ENCODE data around the gene OMA1.

OMA1 gene

GRCh38 chr1:58442114-58442513, 104.4 kb downstream of the OMA1 start:
- no peak overlapping the region for H3K4me3 ChIP-seq (ENCODE audit: low read depth in 1 of 2, low read length in 1 of 2)
- no peak for TF ChIP-seq CTCF (IDR thresholded peaks at IDR 0.05)

GRCh38 chr1:58441699-58442098, 104.8 kb downstream of the OMA1 start:
- no peak for TF ChIP-seq CTCF (IDR thresholded peaks at IDR 0.05)
- Histone ChIP-seq H3K27ac (no peak overlapping the region), H3K4me3 (ENCODE audit: low read depth in 1 of 2, low read length in 1 of 2) (no peak overlapping the region), H3K9me3 (no peaks in the 10 kb centered on the region), H3K36me3 (no peaks in the 10 kb centered on the region), H3K27me3 (no peaks in the 10 kb centered on the region), H3K4me1 (ENCODE audit: control insufficient read depth in 1 of 2, insufficient read depth in 1 of 2, low read depth in 1 of 2, low read length in 1 of 2) (no peaks in the 10 kb centered on the region)

More at GRCh38 chr1:58442114-58442513, 104.4 kb downstream of the OMA1 start:
- H3K27ac ChIP-seq, result no peak overlapping the region
- no peaks in the 10 kb centered on the region for H3K4me1 ChIP-seq (ENCODE audit: control insufficient read depth in 1 of 2, insufficient read depth in 1 of 2, low read depth in 1 of 2, low read length in 1 of 2)
- H3K9me3 ChIP-seq, result no peaks in the 10 kb centered on the region
- H3K27me3 ChIP-seq, result no peaks in the 10 kb centered on the region
- H3K36me3 ChIP-seq, result no peaks in the 10 kb centered on the region

GRCh38 chr1:58440696-58441095, 105.8 kb downstream of the OMA1 start:
- H3K4me1 ChIP-seq (ENCODE audit: control insufficient read depth in 1 of 2, insufficient read depth in 1 of 2, low read depth in 1 of 2, low read length in 1 of 2), result no peaks in the 10 kb centered on the region
- no peak overlapping the region for H3K4me3 ChIP-seq (ENCODE audit: low read depth in 1 of 2, low read length in 1 of 2)
- no peaks in the 10 kb centered on the region for H3K36me3 ChIP-seq
- H3K27ac ChIP-seq, result no peak overlapping the region
- H3K9me3 ChIP-seq, result no peaks in the 10 kb centered on the region
- no peak for TF ChIP-seq CTCF (IDR thresholded peaks at IDR 0.05)
- H3K27me3 ChIP-seq, result no peaks in the 10 kb centered on the region

GRCh38 chr1:58439946-58440345, 106.6 kb downstream of the OMA1 start:
- H3K27me3 ChIP-seq, result no peaks in the 10 kb centered on the region
- H3K27ac ChIP-seq, result no peak overlapping the region
- no peaks in the 10 kb centered on the region for H3K36me3 ChIP-seq
- no peak overlapping the region for H3K4me3 ChIP-seq (ENCODE audit: low read depth in 1 of 2, low read length in 1 of 2)
- no peak for TF ChIP-seq CTCF (IDR thresholded peaks at IDR 0.05)
- no peaks in the 10 kb centered on the region for H3K9me3 ChIP-seq
- no peaks in the 10 kb centered on the region for H3K4me1 ChIP-seq (ENCODE audit: control insufficient read depth in 1 of 2, insufficient read depth in 1 of 2, low read depth in 1 of 2, low read length in 1 of 2)

GRCh38 chr1:58438468-58438867, 108.1 kb downstream of the OMA1 start:
- H3K27me3 ChIP-seq, result no peaks in the 10 kb centered on the region
- TF ChIP-seq CTCF (IDR thresholded peaks at IDR 0.05), result no peak

GRCh38 chr1:58437623-58438022, 108.9 kb downstream of the OMA1 start:
- H3K36me3 ChIP-seq, result no peaks in the 10 kb centered on the region
- no peak overlapping the region for H3K27ac ChIP-seq
- no peaks in the 10 kb centered on the region for H3K4me1 ChIP-seq (ENCODE audit: control insufficient read depth in 1 of 2, insufficient read depth in 1 of 2, low read depth in 1 of 2, low read length in 1 of 2)
- H3K4me3 ChIP-seq (ENCODE audit: low read depth in 1 of 2, low read length in 1 of 2), result no peak overlapping the region
- no peaks in the 10 kb centered on the region for H3K27me3 ChIP-seq
- TF ChIP-seq CTCF (IDR thresholded peaks at IDR 0.05), result no peak
- no peaks in the 10 kb centered on the region for H3K9me3 ChIP-seq

More at GRCh38 chr1:58438468-58438867, 108.1 kb downstream of the OMA1 start:
- Histone ChIP-seq H3K4me1 (ENCODE audit: control insufficient read depth in 1 of 2, insufficient read depth in 1 of 2, low read depth in 1 of 2, low read length in 1 of 2) (no peaks in the 10 kb centered on the region), H3K27ac (no peak overlapping the region), H3K4me3 (ENCODE audit: low read depth in 1 of 2, low read length in 1 of 2) (no peak overlapping the region), H3K36me3 (no peaks in the 10 kb centered on the region), H3K9me3 (no peaks in the 10 kb centered on the region)

Data from neutrophil (primary cell).